ENCODE data around the gene KRABD2.

The KRABD2 gene

GRCh38 chr17:8345951-8346665 is 30.4 kb downstream of the KRABD2 start (continued):
- TF ChIP-seq REST (IDR thresholded peaks at IDR 0.05; ENCODE audit: unreplicated experiment) (no peak), CTCF (conservative IDR thresholded peaks at IDR 0.05; ENCODE audit: low read depth in 2 of 2) (no peak), POLR2AphosphoS5 (IDR thresholded peaks at IDR 0.05; ENCODE audit: low read depth) (no peak), EZH2phosphoT487 (IDR thresholded peaks at IDR 0.05; ENCODE audit: unreplicated experiment) (no peak), ETS1 (IDR thresholded peaks at IDR 0.05) (no peak)

- no peak overlapping the region for H3K27ac Mint-ChIP-seq
- Histone ChIP-seq H3K27me3 (ENCODE audit: insufficient read depth) (no peaks in the 10 kb centered on the region), H3K27ac (ENCODE audit: low read depth) (no peak overlapping the region), H3K4me1 (ENCODE audit: insufficient read depth) (peaks cover 5% of the 10 kb centered on the region; the same call in 1 of the 2 replicates), H3K36me3 (ENCODE audit: insufficient read depth) (no peaks in the 10 kb centered on the region), H3K4me2 (no peak overlapping the region), H4K20me1 (replicated peaks; ENCODE audit: insufficient read depth) (no peaks in the 10 kb centered on the region), H3K4me3 (no peak overlapping the region), H3K79me2 (replicated peaks; ENCODE audit: insufficient read depth) (no peaks in the 10 kb centered on the region), H2AFZ (peak overlapping the region; percentile 63; the same call in 1 of the 2 replicates), H3K9me2 (ENCODE audit: insufficient read depth) (peaks cover 10% of the 10 kb centered on the region; the same call in 1 of the 2 replicates), H3F3A (replicated peaks; ENCODE audit: low read depth) (no peaks in the 10 kb centered on the region)
- DNase-seq (ENCODE audit: low spot score), result no peak
- no peaks in the 10 kb centered on the region for H3K9me3 Mint-ChIP-seq
- H3K36me3 Mint-ChIP-seq (ENCODE audit: low read depth), result no peaks in the 10 kb centered on the region
- H3K27me3 Mint-ChIP-seq (ENCODE audit: insufficient read depth, low read depth, poor library complexity), result no peaks in the 10 kb centered on the region
- no peak overlapping the region for H3K4me3 Mint-ChIP-seq
- H3K4me1 Mint-ChIP-seq, result peaks cover 5% of the 10 kb centered on the region
- no peak; the same call in 2 of the 3 replicates for ATAC-seq
- TF ChIP-seq CREB1 (CRISPR knock-in tag; IDR thresholded peaks at IDR 0.05; ENCODE audit: low read depth) (no peak), NANOG (IDR thresholded peaks at IDR 0.05; ENCODE audit: borderline replicate concordance) (no peak), STAT1 (IDR thresholded peaks at IDR 0.05; ENCODE audit: unreplicated experiment) (no peak), ZNF331 (CRISPR knock-in tag; IDR thresholded peaks at IDR 0.05; ENCODE audit: low read depth) (no peak), POLR2AphosphoS5 (IDR thresholded peaks at IDR 0.05; ENCODE audit: low read depth) (no peak), EZH2phosphoT487 (IDR thresholded peaks at IDR 0.05; ENCODE audit: unreplicated experiment) (no peak), REST (IDR thresholded peaks at IDR 0.05; ENCODE audit: unreplicated experiment) (no peak), CTCF (conservative IDR thresholded peaks at IDR 0.05; ENCODE audit: low read depth in 2 of 2) (no peak), ETS1 (IDR thresholded peaks at IDR 0.05) (no peak), EZH2 (IDR thresholded peaks at IDR 0.05; ENCODE audit: low read depth, unreplicated experiment) (no peak), JUNB (IDR thresholded peaks at IDR 0.05; ENCODE audit: unreplicated experiment) (no peak)
Observed at GRCh38 chr17:8345052-8345690, 31.3 kb downstream of the KRABD2 start.

Measured in GM23338 (cell line).